Sigmoid colon (tissue), 7 donors: ENCODE measurements around the gene SH3TC1. TPM values are rescaled to one million over a fixed set of nuclear protein-coding genes. Genes with fewer than 3 reads are reported as not detected.

Experiments
- DNase-seq: peaks from one replicate; pipeline ENCODE4 v3.0.0-alpha.2; 2019
- H3K27ac ChIP-seq, 4 donors: fragments of 200-600 bp; sonication (generic); one replicate each; pipeline ENCODE4 v1.5.1; 2016 to 2019; ENCODE audit warnings: mild to moderate bottlenecking in 1 of 4
- H3K27me3 ChIP-seq, 3 donors: fragments of 200-600 bp; sonication (generic); one replicate each; pipeline ENCODE4 v1.5.1; 2019; ENCODE audit warnings: mild to moderate bottlenecking in 1 of 3
- H3K36me3 ChIP-seq, 4 donors: fragments of 200-600 bp; sonication (generic); one replicate each; pipeline ENCODE4 v1.5.1; 2016 to 2019
- H3K4me1 ChIP-seq, 4 donors: fragments of 200-600 bp; sonication (generic); one replicate each; pipeline ENCODE4 v1.5.1; 2017 to 2019
- H3K4me3 ChIP-seq, 4 donors: fragments of 200-600 bp; sonication (generic); one replicate each; pipeline ENCODE4 v1.5.1; 2017 to 2019; ENCODE audit warnings: mild to moderate bottlenecking in 2 of 4, moderate library complexity in 1 of 4
- H3K9me3 ChIP-seq, 4 donors: fragments of 200-600 bp in 3 of 4; sonication (generic) in 3 of 4; one replicate each; pipeline versions ENCODE4 v1.5.1 to v1.6.1; 2013 to 2019
- CTCF ChIP-seq, 4 experiments: fragments of 450-650 bp in 3 of 4; fragments of 200-600 bp in 1 of 4; IDR thresholded peaks; one replicate each; pipeline ENCODE4 v1.5.1; 2016 to 2019; ENCODE audit warnings: antibody characterized with exemption in 4 of 4, mild to moderate bottlenecking in 3 of 4, moderate library complexity in 2 of 4
- EP300 ChIP-seq, 4 donors: sonication (generic); formaldehyde crosslinking; IDR thresholded peaks; one replicate each; pipeline ENCODE4 v1.6.1; 2017; ENCODE audit warnings: antibody characterized with exemption in 4 of 4
- POLR2A ChIP-seq, 2 donors: fragments of 450-650 bp; IDR thresholded peaks; one replicate each; pipeline ENCODE4 v1.6.1; 2016; ENCODE audit warnings: antibody characterized with exemption in 2 of 2, mild to moderate bottlenecking in 2 of 2, moderate library complexity in 2 of 2
- POLR2AphosphoS5 ChIP-seq, 4 donors: sonication (generic); formaldehyde crosslinking; IDR thresholded peaks; one replicate each; pipeline ENCODE4 v1.6.1; 2017; ENCODE audit warnings: antibody characterized with exemption in 4 of 4
- WGBS, 2 donors: extraction: QIAGEN DNeasy Blood & Tissue Kit; methylation state at CpG; one replicate each; pipeline ENCODE4 v1.1.7; 2013; 5-methylcytosine and 5-hydroxymethylcytosine counted together
- intact Hi-C: fragments of 100-400 bp; cut with DNase I; formaldehyde crosslinking; loops from one replicate; pipeline ENCODE4 v1.15.1; 2023
- polyA plus RNA-seq, 3 donors: library from polyadenylated mRNA; stranded (reverse); fragments of 200-250 nt; gene quantifications; one replicate each; pipeline ENCODE4 v1.2.3, GENCODE V29; 2013
- total RNA-seq, 4 donors: library from RNA; depleted of rRNA; stranded (reverse); fragments of >200 nt; gene quantifications; one replicate each; pipeline ENCODE4 v1.1.0, GENCODE V29; 2016
- donor health status: healthy with polysubstance abuse.
- donor health status: Bipolar disorder and iron deficiency.
- donor health status: healthy.

Gene SH3TC1
- total and polyA plus RNA-seq, 7 donors, result 3.0 to 24.4 (median 7.8) TPM

DNA sequence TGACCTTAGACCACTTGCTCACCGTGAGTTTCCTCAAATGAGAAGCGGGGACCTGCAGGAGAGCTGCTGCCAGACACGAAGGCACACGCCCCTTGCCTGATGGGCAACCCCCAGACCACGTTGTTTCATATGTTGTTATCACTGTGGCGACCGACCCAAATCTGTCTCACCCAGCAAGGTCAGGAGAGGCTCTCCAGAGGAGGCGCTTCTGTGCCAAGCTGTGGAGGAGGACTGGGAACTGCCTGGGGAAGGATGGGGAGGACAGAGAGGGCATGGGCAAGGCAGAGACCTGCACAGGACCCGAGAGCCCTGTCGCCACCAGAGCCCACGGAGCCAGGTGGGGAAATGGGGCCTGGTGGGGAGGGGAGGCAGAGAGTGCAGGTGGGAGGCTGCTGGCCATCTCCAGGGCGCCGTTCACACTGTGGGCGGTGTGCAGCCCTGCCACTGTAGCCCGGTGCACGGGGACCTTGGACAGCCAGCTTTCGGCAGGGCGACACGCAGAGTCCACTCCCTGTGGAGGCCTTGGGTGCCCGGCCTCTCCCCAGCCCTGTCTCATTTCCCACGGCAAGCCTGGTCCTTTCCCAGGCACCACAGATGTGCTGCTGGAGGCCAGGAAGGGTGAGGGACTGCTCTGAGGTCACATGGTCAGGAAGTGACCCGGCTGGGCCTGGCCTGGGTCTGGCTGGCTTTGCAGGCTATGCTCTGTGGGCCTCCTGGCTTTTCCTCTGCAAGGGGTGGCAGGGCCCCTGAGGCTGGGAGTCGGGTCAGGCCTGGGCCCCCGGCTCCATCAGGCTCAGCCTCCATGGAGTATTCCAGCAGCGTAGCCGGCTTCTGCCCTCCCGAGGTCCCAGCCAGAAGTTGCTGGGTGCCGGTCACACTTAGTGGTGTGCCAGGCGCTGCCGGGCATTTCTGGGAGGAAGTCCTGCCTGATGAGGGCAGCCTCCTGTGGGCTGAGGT, 73.7 kb downstream of the SH3TC1 start:
- peak; percentile 72 for DNase-seq
- H3K27ac ChIP-seq, result peak overlapping the region; percentile 78 to 89 (median 84)
- H3K36me3 ChIP-seq, result no peaks in the 10 kb centered on the region
- H3K4me3 ChIP-seq, result peak overlapping the region in 2 of 4 donors; percentile 3 to 60
- intact Hi-C loops, result no loop called here
- peaks cover 0 to 92% (median 88%) of the 10 kb centered on the region in 4 donors for H3K4me1 ChIP-seq
- no peaks in the 10 kb centered on the region for H3K9me3 ChIP-seq
- H3K27me3 ChIP-seq, result no peaks in the 10 kb centered on the region
- 61 to 62% methylated on average over 30 of the region's 30 CpGs for WGBS, 2 donors
- TF ChIP-seq CTCF (IDR thresholded peaks at IDR 0.05) (no peak), EP300 (IDR thresholded peaks at IDR 0.05) (no peak), POLR2AphosphoS5 (IDR thresholded peaks at IDR 0.05) (no peak), POLR2A (IDR thresholded peaks at IDR 0.05) (no peak)

DNA sequence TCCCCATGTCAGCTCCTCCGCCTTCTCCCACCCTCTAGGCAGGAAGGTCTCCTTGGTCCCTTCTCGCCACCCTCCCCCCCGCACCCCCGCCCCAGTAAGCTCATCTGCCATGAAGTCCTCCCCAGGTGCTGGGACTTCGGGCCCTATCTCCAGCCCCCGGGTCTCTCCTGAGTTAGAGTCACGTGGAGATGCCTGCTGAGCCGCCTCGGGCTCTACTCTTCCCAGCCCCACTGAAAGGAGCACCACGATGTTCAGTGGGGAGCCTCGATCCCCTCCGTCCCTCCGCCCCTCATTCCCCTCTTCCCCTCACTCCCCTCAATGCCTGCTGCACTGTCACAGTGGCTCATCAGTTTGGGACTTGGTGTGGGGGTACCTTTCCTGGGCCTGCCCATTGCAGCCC, 74.4 kb downstream of the SH3TC1 start:
- Histone ChIP-seq H3K27me3 (no peaks in the 10 kb centered on the region), H3K27ac (peak overlapping the region; percentile 78 to 89 (median 84)), H3K4me1 (peaks cover 0 to 97% (median 93%) of the 10 kb centered on the region in 4 donors), H3K4me3 (no peak overlapping the region), H3K36me3 (no peaks in the 10 kb centered on the region), H3K9me3 (no peaks in the 10 kb centered on the region)
- DNase-seq, result peak; percentile 56
- TF ChIP-seq CTCF (IDR thresholded peaks at IDR 0.05) (no peak), POLR2AphosphoS5 (IDR thresholded peaks at IDR 0.05) (no peak), EP300 (IDR thresholded peaks at IDR 0.05) (no peak), POLR2A (IDR thresholded peaks at IDR 0.05) (no peak)
- intact Hi-C loops, result no loop called here
- WGBS, 2 donors, result 76 to 78% methylated on average over 13 of the region's 13 CpGs

- no peak for DNase-seq
- no peak overlapping the region for H3K4me3 ChIP-seq
- H3K9me3 ChIP-seq, result no peaks in the 10 kb centered on the region
- TF ChIP-seq EP300 (IDR thresholded peaks at IDR 0.05) (no peak), POLR2AphosphoS5 (IDR thresholded peaks at IDR 0.05) (no peak), POLR2A (IDR thresholded peaks at IDR 0.05) (no peak), CTCF (IDR thresholded peaks at IDR 0.05) (no peak)
- peaks cover 0 to 97% (median 95%) of the 10 kb centered on the region in 4 donors for H3K4me1 ChIP-seq
- H3K27ac ChIP-seq, result peak overlapping the region; percentile 63 to 89 (median 84)
- WGBS, 2 donors, result 87 to 88% methylated on average over 21 of the region's 21 CpGs
- H3K36me3 ChIP-seq, result no peaks in the 10 kb centered on the region
- H3K27me3 ChIP-seq, result no peaks in the 10 kb centered on the region
- intact Hi-C loops, result loop anchor here (2.0 kb wide), 2 partner anchors 45 to 129 kb away; no protein-coding TSS in a partner anchor
Measured at GRCh38 chr4:8274066-8274652, 75.1 kb downstream of the SH3TC1 start.

GRCh38 chr4:8274765-8275547, 75.9 kb downstream of the SH3TC1 start:
- Histone ChIP-seq H3K36me3 (no peaks in the 10 kb centered on the region), H3K27ac (peak overlapping the region; percentile 63 to 89 (median 84)), H3K27me3 (no peaks in the 10 kb centered on the region), H3K4me1 (peaks cover 0 to 98% (median 92%) of the 10 kb centered on the region in 4 donors), H3K9me3 (no peaks in the 10 kb centered on the region), H3K4me3 (no peak overlapping the region)
- whole genome bisulfite sequencing, 2 donors, result 51 to 53% methylated on average over 19 of the region's 19 CpGs
- peak; percentile 98 for DNase-seq
- intact Hi-C loops, result loop anchor here (1.0 to 2.0 kb wide), 3 partner anchors 44 to 128 kb away; no protein-coding TSS in a partner anchor
- TF ChIP-seq EP300 (IDR thresholded peaks at IDR 0.05), result peak in 2 of 4 donors; percentile 76
- TF ChIP-seq CTCF (IDR thresholded peaks at IDR 0.05), result peak in 3 of 4 experiments; percentile 23 to 51 (median 50)
- no peak for TF ChIP-seq POLR2A (IDR thresholded peaks at IDR 0.05)
- TF ChIP-seq POLR2AphosphoS5 (IDR thresholded peaks at IDR 0.05), result peak; percentile 71 to 93 (median 90)
